SK-N-MC (cell line): Measurements from ENCODE around the gene FOXP4.

Source experiments
- DNase-seq: peaks from one replicate; pipeline ENCODE4 v3.0.0-alpha.2; 2011; ENCODE audit warnings: low read depth, low spot score
- H3K27ac ChIP-seq: fragments of 200-600 bp; sonication (generic); 2 replicates; pipeline ENCODE4 v1.5.1; 2016; ENCODE audit warnings: mixed run types
- H3K36me3 ChIP-seq: fragments of 200-600 bp; sonication (generic); 2 replicates; pipeline ENCODE4 v1.6.1; 2017; ENCODE audit warnings: antibody characterized with exemption, low read length, mixed read lengths; ENCODE audit not compliant: insufficient read depth
- H3K4me3 ChIP-seq: fragments of 200-600 bp; sonication (generic); 2 replicates; pipeline ENCODE4 v1.5.1; 2016
- H3K9ac ChIP-seq: fragments of 200-600 bp; sonication (generic); 2 replicates; pipeline ENCODE4 v1.8.0; 2017; ENCODE audit warnings: mixed run types, mixed read lengths; ENCODE audit not compliant: insufficient read length
- H3K9me3 ChIP-seq: fragments of 200-600 bp; sonication (generic); 2 replicates; pipeline ENCODE4 v1.6.1; 2017; ENCODE audit warnings: low read depth, mild to moderate bottlenecking, antibody characterized with exemption, low read length, moderate library complexity, mixed read lengths
- EZH2 ChIP-seq: fragments of 200-600 bp; sonication (generic); IDR thresholded peaks from one replicate; pipeline ENCODE4 v1.6.1; 2017; ENCODE audit warnings: antibody characterized with exemption
- FOXP2 ChIP-seq: optimal IDR thresholded peaks from 2 replicates; pipeline ENCODE3; 2011; ENCODE audit warnings: mild to moderate bottlenecking, moderate library complexity; ENCODE audit not compliant: insufficient read depth; ENCODE audit errors: extremely low read length, control extremely low read depth
- POLR2AphosphoS5 ChIP-seq: IDR thresholded peaks from 2 replicates; pipeline ENCODE4 v1.6.1; 2012; ENCODE audit warnings: mild to moderate bottlenecking, low read depth, low read length, borderline replicate concordance

Gene FOXP4

DNA sequence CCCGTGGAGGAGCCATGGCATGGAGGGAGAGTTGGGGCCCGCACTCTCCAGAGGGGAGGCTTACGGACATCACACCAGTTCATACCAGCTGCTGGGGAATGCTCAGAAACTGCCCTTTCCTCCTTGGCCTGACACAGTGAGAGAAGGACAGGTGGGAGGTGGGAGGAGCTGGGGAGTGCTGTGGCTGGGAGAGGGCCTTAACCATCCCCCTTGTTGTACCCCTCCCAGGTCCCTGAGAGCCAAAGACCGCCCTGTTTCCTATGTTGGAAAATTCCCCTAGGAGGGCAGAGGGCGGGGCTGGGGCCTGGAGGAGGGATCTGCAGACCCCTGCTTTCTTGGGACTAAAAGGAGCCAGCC, 24.1 kb downstream of the FOXP4 start:
- no peak overlapping the region for H3K9ac ChIP-seq
- H3K4me3 ChIP-seq, result no peak overlapping the region
- peaks cover 31% of the 10 kb centered on the region; the same call in 1 of the 2 replicates for H3K36me3 ChIP-seq

DNA sequence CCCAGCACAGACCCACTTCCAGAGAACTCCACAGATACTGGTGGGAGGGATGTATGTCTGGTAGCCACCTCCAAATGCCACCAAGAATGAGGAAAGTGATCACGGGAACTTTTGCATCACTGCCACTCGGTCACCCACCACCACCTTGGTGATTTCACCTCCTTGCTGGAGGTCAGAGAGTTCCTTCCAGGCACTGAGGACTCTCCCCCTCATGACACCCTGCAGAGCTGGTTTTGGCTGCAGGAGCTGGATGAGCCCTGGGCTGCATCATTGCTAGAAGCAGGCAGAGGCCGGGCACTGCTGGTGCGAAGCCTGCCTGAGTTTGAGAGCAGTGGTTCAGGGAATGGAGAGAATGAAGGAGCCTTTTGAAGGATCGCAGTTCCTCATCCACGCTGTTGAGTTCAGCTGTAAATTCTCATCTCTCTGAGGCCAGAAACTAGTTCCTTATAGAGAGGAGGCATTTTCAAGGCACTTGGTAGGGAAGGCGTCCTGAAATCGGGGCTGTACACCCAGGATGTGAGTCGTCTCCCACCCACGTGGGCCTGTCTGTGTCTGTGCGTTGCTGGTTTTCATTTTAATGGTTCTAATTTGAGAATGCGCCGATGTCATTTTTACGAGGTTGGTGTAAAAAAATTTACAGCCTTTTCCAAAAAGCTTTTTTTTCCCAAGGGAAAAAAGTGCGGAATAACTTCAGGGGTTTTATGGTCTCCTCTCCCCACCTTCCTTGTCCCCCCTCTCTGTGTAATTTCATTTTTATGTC, 25.0 kb downstream of the FOXP4 start:
- Histone ChIP-seq H3K27ac (peak overlapping the region; percentile 87), H3K4me3 (peak overlapping the region; percentile 51), H3K9ac (peak overlapping the region; percentile 69), H3K36me3 (peaks cover 21% of the 10 kb centered on the region; the same call in 1 of the 2 replicates), H3K9me3 (no peaks in the 10 kb centered on the region)
- TF ChIP-seq EZH2, result no peak
- no peak for TF ChIP-seq FOXP2
- no peak; the same call in 1 of the 2 replicates for TF ChIP-seq POLR2AphosphoS5
- no peak for DNase-seq

More for the DNA sequence above, 24.1 kb downstream of the FOXP4 start:
- Histone ChIP-seq H3K27ac (no peak overlapping the region), H3K9me3 (no peaks in the 10 kb centered on the region)
- no peak for DNase-seq
- no peak for TF ChIP-seq EZH2
- no peak for TF ChIP-seq POLR2AphosphoS5
- no peak for TF ChIP-seq FOXP2

DNA sequence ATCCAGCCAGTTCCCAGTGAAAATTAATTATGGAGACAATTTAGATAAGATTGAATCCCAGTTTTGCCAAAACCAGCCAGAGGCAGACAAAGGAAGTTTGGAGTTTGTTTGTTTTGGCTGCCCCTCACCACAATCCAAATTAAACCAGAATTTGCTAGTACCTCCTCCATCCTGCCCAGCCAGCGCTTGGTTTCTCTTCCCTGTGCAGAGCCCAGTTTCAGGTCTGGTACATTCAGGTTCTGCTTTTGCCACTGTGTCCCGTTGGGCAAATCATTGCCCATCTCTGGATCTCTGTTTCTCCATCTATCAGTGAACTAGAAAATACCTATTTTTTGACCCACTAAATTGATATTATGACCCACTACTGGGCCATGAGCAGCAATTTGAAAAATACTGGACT, 26.4 kb downstream of the FOXP4 start:
- no peak for DNase-seq
- no peak overlapping the region for H3K9ac ChIP-seq
- no peak overlapping the region for H3K27ac ChIP-seq
- no peaks in the 10 kb centered on the region for H3K9me3 ChIP-seq
- H3K36me3 ChIP-seq, result peaks cover 9% of the 10 kb centered on the region; the same call in 1 of the 2 replicates
- TF ChIP-seq EZH2 (no peak), POLR2AphosphoS5 (no peak), FOXP2 (no peak)
- H3K4me3 ChIP-seq, result no peak overlapping the region

DNA sequence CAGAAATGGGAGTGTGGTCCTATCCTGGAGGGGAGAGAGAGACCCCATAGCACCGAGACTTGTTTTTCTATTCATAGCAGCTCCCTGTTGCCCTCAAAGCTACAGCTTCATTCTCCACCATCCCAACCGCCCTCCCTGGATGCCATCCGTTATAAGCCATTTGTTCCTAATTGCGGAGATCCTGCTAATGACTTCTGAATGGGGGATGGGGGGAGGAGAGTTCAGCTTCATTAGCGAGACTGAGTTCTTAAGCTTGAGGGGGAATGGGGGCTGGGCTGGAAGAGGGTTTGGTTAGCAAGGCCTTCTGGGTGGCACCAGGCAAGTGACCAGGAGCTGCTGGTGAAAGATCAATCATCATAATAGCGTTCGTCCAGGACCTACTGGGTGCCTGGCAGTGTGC, 27.1 kb downstream of the FOXP4 start:
- no peaks in the 10 kb centered on the region for H3K9me3 ChIP-seq
- DNase-seq, result no peak
- TF ChIP-seq POLR2AphosphoS5 (no peak), FOXP2 (no peak), EZH2 (no peak)
- no peak overlapping the region for H3K9ac ChIP-seq
- peaks cover 3% of the 10 kb centered on the region; the same call in 1 of the 2 replicates for H3K36me3 ChIP-seq
- H3K27ac ChIP-seq, result no peak overlapping the region
- H3K4me3 ChIP-seq, result no peak overlapping the region

DNA sequence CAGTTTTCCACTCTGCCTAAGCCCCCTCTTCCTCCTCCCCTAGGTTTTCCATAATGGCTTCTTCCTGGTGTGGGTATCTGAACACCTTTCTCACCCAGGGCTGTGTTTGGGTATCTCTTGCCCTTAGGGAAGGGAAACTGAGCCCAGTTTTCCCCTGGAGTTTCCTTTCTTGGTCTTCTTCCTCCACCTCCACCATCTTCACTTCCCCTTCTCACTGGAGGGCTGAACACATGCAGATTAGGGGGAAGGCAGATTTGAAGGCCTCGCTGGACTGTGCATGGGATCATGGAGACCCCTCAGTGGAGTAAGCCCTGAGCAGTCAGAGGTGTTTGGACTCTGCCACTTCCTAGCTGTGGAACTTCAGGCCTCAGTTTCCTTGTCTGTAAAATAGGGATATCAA, 27.8 kb downstream of the FOXP4 start:
- Histone ChIP-seq H3K27ac (no peak overlapping the region), H3K36me3 (peaks cover 3% of the 10 kb centered on the region; the same call in 1 of the 2 replicates), H3K9ac (no peak overlapping the region), H3K4me3 (no peak overlapping the region), H3K9me3 (no peaks in the 10 kb centered on the region)
- DNase-seq, result no peak
- no peak for TF ChIP-seq EZH2
- TF ChIP-seq FOXP2, result no peak
- TF ChIP-seq POLR2AphosphoS5, result no peak

DNA sequence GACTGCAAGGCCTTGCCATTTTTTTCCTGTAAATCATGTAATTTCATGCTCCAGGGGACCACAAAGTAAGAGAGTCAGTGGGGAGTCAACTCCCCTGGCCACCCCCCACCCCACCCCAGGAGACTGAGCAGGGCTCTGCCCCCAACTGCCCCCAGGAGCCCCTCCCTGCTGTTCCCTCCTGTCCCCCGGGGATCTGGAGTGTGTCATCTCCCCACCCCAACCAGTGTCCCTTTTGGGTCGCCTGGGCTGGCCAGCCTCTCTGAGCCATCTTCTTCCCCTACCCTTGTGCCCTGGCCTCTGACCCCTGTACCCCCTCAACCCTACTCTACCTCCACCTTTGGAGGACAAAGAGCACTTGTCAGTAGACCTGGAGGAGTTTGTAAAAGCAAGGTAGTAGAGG, 29.4 kb downstream of the FOXP4 start:
- no peak for DNase-seq
- H3K9me3 ChIP-seq, result no peaks in the 10 kb centered on the region
- TF ChIP-seq EZH2 (no peak), FOXP2 (no peak), POLR2AphosphoS5 (no peak)
- peaks cover 3% of the 10 kb centered on the region; the same call in 1 of the 2 replicates for H3K36me3 ChIP-seq
- H3K4me3 ChIP-seq, result no peak overlapping the region
- H3K27ac ChIP-seq, result no peak overlapping the region
- H3K9ac ChIP-seq, result no peak overlapping the region

DNA sequence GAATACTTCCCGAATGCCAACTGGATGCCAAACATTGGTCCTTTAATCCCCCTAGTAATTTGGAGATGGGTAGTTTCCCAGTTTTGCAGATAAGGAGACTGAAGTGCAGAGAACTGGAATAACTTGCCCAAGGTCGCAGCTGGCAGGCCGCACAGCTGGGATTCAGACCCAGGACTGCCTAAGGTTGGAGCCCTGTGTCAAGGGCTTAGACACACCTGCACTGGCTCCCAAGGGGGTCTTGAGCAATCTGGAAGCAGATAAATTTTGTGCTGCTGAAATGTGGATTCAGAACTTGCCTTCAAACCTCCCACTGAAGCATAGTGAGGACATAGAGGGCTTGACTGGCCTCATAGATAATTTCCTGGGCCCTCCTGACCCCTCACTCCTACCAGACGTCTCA, 30.5 kb downstream of the FOXP4 start:
- Histone ChIP-seq H3K27ac (no peak overlapping the region), H3K9me3 (no peaks in the 10 kb centered on the region), H3K9ac (no peak overlapping the region), H3K36me3 (peaks cover 1% of the 10 kb centered on the region; the same call in 1 of the 2 replicates), H3K4me3 (no peak overlapping the region)
- no peak for DNase-seq
- TF ChIP-seq FOXP2, result no peak

DNA sequence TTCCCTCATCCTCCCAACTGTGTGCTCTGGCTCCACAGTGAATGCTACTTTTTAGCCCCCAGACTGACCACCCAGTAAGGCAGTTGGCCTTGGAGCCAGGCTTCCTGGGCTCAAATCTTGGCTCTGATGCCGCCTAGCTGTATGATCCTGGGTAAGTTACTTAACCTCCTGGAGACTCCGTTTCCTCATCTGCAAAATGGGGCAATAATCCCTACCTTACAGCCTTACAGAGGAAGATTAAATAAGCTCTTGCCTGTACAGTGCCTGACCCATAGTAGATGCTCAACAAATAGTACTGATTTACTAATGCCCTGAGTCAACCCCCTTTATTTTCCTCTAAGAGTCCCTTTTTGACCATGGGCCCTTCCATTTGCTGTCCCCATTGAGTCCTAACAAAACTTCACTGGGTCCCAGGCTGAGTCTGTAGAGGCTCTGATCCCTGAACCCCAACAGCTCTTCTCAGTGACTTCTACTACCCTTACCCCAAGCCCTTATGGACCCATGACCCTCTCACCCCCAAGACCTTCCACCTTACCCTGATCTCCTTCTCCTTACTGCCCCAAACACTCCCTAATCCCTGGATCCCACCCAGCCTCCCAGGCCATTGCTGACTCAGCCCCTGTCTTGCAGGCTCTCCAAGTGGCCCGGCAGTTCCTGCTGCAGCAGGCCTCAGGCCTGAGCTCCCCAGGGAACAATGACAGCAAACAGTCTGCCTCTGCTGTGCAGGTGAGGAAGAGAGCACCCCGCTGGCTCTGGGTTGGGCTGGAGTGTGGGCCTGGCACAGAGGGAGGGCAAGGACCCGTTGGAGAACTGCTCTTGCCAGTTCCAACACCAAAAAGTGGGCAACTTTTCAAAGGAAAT, 31.4 kb downstream of the FOXP4 start:
- TF ChIP-seq POLR2AphosphoS5 (no peak), FOXP2 (no peak), EZH2 (no peak)
- H3K36me3 ChIP-seq, result no peaks in the 10 kb centered on the region; the same call in 1 of the 2 replicates
- peak overlapping the region; percentile 62; the same call in 1 of the 2 replicates for H3K27ac ChIP-seq
- H3K9ac ChIP-seq, result no peak overlapping the region
- no peak for DNase-seq
- 0 out of 2 replicates have a peak overlapping the region, but pooled peaks have one; percentile 29 for H3K4me3 ChIP-seq
- H3K9me3 ChIP-seq, result no peaks in the 10 kb centered on the region
